LNCaP clone FGC (cell line): ENCODE data around the gene SFRP4.

Source experiments
- DNase-seq: peaks from one replicate; pipeline ENCODE4 v3.0.0-alpha.2; 2011; ENCODE audit warnings: low read depth
- H3K4me3 ChIP-seq: 2 replicates; pipeline ENCODE4 v1.5.1; 2011; ENCODE audit warnings: mild to moderate bottlenecking, low read depth, low read length, control low read depth
- TF ChIP-seq, protein P1 (sequence below): IDR thresholded peaks from 2 replicates; pipeline ENCODE4 v1.5.1; 2012; ENCODE audit warnings: mild to moderate bottlenecking; ENCODE audit not compliant: control insufficient read depth, insufficient read depth; ENCODE audit errors: extremely low read depth

The SFRP4 gene

DNA sequence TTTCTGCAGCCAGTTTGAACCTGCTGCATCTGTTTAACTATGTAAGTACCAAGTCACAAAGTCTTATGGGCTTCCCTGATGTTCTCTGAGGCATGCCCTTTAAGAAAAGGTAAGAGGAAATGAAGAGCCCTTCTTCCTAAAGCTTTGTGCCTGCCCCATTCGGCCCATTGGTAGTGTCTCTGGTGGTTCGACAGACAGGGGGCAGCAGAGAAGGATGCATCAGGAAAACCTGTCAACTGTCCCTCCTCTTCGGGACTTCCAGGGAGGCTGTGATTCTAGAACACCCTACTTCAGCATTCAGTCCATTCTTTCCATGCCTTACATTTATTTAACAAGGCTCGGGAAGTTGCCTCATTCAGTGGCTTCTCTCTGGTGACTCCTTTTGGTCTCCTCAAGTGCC, 1.9 kb upstream of the SFRP4 start:
- H3K4me3 ChIP-seq, result no peak overlapping the region
- TF ChIP-seq, protein P1, sequence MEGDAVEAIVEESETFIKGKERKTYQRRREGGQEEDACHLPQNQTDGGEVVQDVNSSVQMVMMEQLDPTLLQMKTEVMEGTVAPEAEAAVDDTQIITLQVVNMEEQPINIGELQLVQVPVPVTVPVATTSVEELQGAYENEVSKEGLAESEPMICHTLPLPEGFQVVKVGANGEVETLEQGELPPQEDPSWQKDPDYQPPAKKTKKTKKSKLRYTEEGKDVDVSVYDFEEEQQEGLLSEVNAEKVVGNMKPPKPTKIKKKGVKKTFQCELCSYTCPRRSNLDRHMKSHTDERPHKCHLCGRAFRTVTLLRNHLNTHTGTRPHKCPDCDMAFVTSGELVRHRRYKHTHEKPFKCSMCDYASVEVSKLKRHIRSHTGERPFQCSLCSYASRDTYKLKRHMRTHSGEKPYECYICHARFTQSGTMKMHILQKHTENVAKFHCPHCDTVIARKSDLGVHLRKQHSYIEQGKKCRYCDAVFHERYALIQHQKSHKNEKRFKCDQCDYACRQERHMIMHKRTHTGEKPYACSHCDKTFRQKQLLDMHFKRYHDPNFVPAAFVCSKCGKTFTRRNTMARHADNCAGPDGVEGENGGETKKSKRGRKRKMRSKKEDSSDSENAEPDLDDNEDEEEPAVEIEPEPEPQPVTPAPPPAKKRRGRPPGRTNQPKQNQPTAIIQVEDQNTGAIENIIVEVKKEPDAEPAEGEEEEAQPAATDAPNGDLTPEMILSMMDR, result no peak
- DNase-seq, result no peak

DNA sequence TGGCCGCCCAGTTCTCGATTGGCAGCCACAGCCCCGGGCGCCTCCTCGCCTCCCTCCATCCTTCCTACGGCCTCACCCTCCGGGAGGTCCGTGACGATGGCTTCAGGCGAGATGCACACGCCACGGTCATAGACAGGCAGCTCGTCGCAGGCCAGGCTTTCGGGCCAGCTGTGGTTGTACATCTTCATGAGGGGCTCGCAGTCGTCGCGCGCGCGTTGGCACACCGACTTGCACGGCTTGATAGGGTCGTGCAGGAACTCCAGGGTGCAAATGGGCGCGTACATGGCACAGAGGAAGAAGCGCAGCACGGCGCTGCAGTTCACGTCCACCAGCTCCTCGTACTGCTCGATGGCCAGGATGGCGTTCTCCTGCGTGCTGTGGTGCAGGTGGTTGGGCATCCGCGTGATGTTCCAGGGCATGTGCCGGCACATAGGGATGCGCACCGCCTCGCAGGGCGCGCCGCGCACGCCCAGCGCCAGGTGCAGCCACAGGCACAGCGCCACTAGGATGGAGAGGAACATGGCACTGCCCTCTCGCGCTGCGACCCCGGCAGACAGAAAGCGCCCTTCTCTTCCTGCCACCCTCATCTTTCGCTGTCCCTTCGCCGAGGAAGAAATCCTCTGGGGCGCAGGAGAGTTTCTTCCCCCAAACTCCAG, 472 bp downstream of the SFRP4 start:
- DNase-seq, result no peak
- H3K4me3 ChIP-seq, result peak overlapping the region; percentile 39
- TF ChIP-seq, protein P1, result peak; percentile 11; the same call in 1 of the 2 replicates

DNA sequence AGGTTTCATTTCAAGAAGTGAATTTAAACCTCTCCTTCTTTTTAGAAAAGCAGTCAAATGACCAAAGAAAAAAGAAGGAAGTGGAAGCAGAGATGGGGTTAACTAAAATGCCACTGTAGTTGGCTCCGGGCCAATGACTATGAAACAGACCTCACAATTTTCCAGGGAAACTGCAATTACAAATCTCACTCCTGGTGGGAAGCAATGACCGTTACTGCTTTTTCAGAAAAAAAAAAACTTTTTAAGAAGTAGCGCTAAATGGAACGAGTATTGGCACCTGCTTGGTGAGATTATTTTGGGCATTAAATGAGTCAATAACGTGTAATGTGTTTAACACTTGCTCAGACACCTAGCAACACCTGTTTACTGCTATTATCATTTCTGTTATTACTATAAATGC, 1.2 kb downstream of the SFRP4 start:
- DNase-seq, result no peak
- no peak overlapping the region for H3K4me3 ChIP-seq
- TF ChIP-seq, protein P1, result no peak

DNA sequence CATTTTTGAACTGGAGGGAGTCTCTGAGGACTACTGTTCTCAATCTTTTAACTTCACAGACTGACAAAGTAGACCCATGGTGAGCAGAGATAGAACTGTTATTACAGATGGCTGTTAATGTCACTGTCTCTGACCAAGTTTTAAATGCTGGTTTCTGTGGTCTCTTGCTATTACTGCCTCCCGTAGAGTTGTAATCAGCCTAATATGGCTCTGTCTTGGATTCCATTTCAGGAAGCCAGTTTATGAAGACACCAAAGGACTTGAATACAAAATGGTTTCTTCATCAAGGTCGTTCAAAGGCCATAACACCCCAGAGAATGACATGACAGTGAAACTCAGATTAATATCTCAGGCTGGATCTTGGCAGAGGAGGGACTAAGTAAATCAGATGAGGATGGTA, 3.9 kb downstream of the SFRP4 start:
- DNase-seq, result no peak
- no peak overlapping the region for H3K4me3 ChIP-seq
- TF ChIP-seq, protein P1, result no peak

DNA sequence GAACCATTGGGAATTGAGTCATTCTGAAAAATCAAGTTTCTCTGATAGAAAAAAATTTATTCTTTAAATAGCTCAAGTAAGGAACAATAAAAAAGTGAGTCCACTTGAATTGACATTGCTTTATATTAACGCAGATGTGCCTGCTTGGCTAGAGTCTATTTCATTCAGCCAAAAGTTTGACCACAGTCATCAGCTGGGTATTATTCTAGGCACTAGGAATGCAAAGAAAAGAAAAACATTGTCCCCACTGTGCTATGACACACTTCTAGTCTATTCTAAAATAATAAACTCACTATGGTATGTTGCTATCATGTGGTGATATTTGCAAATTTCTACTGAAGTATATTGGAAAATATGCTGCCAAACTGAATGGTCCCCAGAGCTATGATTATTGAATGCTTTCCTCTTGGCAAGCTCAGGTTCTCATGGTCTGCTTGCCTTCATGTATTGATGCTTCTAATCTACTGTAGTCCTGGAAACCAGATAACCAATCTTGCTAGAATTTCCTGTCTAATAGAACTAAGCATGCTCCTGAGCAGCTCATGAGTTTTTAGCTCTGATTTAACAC, 8.3 kb downstream of the SFRP4 start:
- DNase-seq, result no peak
- no peak overlapping the region for H3K4me3 ChIP-seq
- TF ChIP-seq, protein P1, result no peak

DNA sequence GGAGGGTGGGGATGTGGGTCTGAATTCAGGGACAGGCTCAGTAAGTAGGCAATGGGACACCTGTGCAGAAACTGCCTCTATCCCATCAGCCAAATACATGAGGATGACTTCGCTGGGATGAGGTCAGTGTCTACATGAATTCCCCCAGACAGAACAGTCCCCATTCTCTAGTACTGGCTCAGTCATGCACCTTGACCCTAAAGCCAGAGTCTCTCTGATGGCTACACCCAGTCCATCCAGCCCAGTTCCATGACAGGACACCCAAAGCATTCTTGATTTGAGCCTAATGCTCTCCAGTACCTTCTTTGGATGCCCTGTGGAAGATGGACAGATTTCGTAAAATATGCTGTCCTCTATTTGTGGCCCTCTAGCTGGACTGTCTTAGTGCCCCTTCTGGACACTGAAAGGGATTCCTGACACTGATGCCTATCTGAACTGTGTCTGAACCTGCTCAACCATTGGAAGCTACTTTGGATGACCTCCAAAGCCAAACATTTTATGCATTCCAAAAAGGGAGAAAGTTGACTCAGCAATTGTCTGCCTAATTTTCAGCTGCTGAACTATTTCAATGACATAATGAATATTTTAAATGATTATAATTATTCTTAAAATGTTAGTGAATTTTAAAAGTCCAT, 14.6 kb downstream of the SFRP4 start:
- H3K4me3 ChIP-seq, result no peak overlapping the region
- peak; percentile 64 for DNase-seq
- TF ChIP-seq, protein P1, result no peak
